ENCODE results near the gene LPP.

DNA sequence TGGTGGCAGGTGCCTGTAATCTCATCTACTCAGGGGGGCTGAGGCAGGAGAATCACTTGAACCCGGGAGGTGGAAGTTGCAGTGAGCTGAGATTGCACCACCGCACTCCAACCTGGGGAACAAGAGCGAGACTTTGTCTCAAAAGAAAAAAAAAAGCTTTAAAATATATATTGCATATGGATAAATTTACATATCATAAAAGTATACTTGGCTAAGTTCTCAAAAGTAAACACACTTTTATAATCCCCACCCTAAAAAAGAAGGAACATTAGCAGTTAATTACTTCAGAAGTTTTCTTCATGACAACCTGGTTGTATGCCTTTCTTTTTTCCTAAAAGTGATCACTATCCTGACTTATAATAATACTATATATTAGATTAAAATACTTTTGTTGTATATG, 648.7 kb downstream of the LPP start:
- TF ChIP-seq FOXM1 (IDR thresholded peaks at IDR 0.05; ENCODE audit: borderline replicate concordance) (no peak), BHLHE40 (IDR thresholded peaks at IDR 0.05; ENCODE audit: borderline replicate concordance) (no peak)
